Epidermal melanocyte (primary cell): ENCODE results near the gene INTU.
"Not testable (repeated sequence)": the region's sequence is repeated elsewhere in the genome, so short reads cannot be mapped to it uniquely, and the experiment has no call there.

Source experiments
- DNase-seq: peaks from one replicate; pipeline ENCODE4 v3.0.0; 2011; ENCODE audit warnings: low spot score; ENCODE audit not compliant: insufficient read length

Gene INTU

DNA sequence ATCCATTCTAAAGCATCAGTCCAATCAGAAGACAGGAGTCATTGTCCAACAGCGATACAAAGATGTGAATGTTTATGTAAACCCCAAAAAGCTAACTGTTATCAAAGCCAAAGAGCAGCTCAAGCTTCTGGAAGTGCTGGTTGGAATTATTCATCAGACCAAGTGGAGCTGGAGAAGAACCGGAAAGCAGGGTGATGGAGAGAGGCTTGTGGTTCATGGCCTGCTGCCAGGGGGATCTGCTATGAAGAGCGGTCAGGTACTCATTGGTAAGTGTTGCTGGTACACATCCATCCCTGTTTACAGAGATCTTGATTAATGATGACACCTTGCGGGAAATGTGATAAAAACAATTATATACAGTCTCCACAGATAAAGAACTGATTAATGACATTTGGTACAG lies 11.0 kb downstream of the INTU start:
- DNase-seq = no peak

DNA sequence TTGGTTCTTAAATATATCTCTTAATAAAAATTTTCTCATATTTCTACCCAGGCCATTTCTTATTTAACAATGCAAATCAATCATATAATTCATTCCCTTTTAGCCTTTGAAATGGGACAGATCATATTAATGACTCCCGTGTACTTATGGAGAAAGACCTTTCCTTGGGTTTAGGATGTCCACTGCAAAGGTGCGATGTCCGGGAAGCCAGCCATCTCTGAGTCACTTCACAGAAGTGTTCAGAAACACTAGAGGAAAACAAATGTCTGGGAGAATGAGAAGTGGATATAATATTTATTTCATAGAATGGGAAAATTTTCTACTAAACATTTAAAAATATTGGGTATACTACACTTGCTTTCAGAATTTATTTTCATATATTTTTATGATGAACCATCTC lies 15.3 kb downstream of the INTU start:
- DNase-seq = no peak

DNA sequence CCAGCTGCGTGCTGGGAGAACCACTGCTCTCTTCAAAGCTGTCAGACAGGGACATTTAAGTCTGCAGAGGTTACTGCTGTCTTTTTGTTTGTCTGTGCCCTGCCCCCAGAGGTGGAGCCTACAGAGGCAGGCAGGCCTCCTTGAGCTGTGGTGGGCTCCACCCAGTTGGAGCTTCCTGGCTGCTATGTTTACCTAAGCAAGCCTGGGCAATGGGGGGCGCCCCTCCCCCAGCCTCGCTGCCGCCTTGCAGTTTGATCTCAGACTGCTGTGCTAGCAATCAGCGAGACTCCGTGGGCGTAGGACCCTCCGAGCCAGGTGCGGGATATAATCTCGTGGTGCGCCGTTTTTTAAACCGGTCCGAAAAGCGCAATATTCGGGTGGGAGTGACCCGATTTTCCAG lies 22.8 kb downstream of the INTU start:
- not testable (repeated sequence) for DNase-seq

DNA sequence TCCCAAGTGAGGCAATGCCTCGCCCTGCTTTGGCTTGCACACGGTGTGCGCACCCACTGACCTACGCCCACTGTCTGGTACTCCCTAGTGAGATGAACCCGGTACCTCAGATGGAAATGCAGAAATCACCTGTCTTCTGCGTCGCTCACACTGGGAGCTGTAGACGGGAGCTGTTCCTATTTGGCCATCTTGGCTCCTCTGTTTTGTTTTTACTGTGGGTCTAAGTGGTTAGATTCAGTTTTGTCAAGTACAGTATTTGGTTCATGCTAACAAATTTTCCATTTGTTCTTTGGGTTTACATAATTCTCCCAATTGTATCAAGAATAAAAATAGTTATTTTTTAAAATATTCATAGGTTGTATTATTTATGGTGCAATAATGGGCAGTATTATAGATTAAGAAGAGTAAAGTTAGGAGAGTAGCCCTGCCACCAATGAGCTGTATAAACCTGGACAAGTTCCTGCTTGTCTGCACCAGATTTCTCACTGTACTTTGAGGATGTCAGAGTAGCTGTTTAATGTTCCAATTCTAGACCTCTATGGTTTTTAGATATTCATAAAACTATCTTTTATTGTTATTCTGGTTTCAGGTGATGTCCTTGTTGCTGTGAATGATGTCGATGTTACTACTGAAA lies 23.4 kb downstream of the INTU start:
- no peak for DNase-seq

DNA sequence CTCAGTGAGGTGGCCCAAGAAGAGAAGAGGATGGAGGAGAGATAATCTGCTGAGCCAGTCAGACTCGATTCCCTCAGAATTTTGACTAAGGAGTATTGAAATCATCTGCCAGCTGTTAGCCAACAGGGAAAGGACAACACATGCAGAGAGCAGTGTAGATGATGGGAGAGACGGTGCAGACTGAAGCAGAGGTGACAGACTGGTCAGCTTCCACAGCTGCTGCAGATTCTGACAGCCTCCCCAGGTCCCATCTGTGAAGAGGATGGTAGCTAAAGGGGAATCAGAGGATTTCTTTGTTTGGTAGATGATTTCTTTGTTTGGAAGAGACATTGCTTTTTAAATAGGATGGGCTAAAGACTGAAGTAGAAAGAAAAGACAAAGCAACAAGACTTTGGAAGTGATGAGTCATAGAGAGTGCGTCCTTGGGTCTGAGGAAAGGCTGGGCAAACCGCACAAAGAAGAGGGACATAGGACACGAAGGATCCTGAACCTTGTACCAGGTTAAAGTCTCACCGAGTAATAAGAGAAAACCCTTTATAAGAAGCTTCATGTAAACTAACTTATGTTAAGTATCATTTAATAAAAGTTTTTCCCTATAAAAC lies 27.6 kb downstream of the INTU start:
- no peak for DNase-seq

DNA sequence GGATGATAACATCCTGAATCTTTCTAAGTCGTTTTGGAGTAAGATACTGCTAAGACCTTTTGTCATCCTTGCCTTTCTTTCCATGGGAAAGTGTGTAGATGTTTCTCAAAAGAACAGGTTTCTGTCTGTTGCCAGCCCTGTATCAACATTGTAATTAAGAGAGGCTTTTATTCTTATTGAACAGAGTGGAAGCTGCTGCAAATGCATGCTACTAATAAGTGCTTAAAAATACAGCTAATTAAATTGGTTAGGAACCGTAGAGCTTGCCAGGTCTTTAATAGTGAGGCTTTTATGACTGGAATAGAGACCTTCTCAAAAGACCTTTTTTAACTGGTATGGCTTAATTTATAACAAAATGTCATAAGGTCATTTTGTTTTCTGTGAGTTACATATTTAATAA lies 34.4 kb downstream of the INTU start:
- DNase-seq = no peak

DNA sequence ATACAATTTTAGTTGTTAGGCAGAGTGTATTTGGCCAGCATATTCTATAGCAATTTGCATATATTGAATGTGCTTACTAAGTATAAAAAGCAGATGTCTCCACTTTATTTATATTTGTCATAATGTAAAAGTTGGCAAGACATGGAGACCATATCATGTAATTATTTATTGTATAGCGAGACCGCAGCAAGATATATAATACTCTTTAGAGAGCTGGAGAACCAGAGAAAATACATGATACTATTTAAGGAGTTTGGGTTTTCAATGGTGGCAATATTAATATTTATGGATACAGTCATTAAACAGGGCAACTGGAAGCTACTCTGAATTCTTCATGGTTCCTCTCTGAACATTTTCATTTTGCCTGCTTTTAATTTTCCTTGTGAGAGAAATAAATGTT lies 35.0 kb downstream of the INTU start:
- DNase-seq = no peak

DNA sequence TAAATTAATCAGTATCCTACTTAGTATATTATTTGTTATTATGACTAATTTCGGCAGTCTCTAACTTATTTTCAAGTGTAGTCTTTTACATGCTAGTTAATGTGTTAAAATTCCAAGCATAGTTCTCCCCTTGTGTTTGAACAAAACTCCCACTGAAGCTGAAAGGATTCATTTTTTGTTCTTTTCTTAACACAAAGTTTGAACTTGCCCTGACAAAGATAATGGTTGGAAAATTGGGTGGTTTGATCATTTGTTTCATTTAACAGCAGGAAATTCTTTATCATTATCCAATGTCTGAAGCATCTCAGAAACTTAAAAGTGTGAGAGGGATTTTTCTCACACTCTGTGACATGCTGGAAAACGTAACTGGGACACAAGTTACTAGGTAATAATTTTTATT lies 36.0 kb downstream of the INTU start:
- no peak for DNase-seq

DNA sequence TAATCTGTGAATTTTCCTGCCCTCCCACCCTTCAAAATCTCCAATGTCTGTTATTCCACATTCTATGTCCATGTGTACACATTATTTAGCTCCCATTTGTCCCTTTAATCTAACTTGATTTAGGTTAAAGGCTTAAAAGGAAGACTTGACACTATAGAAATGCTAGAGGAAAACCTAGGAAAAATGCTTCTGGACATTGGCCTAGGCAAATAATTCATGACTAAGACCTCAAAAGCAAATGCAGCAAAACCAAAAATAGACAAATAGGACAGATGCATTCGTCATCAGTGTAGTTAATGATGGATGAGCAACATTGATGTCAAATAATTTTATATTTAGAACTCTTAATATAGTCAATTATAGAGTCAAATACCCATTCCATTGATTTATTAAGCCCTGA lies 36.9 kb downstream of the INTU start:
- DNase-seq = no peak

DNA sequence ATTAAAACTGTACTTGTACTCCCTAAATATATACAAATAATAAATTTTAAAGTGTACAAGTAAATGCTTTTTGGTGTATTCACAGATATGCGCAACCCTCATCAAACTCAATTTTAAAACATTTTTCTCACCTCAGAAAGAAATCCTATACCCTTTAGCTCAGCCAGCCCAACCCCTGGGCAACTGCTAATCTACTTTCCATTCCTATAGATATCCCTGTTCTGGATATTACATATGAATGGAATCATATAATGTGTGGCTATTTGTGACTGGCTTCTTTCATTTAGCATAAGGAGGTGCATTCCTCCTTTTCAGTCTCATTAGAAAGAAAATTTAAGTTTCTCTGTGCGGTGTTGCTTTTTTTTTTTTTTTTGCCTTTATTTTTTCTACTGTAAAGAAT lies 39.4 kb downstream of the INTU start:
- DNase-seq = no peak

DNA sequence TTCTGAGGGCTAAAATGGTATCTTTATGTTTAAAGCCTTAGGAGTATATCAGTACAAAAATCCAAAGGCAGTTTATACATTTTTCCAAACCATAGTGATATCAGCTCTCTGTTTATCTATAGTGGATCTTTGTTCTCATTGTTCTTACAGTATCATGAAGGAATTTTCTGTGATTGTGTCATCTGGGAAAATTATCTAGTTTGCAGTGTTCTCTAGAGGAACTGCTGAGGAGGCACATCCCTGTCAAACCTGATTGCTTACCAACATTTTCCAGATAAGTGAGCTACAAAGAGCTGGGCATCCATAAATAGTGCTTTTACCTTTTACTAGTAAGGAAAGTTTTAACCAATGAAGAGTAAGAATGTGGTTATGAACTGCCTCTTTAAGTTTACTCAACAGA lies 52.5 kb downstream of the INTU start:
- no peak for DNase-seq

DNA sequence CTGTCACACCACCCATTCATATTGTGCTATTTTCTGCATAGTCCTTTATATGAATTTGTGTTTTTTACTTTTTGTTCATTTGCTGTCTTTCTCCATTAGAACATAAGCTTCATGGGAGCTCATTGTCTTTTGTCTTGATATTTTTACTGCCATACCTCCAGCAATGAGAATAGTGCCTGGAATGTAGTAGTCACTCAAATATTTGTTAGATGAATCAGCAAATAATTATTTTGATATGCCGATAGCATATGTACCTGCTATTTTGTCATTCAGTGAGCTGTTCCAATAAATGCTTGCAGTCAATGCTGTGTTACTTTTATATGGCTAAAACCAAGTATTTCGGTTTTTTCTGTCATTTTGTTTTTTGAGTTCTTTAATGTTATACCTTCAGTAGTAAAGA lies 53.9 kb downstream of the INTU start:
- DNase-seq = no peak

DNA sequence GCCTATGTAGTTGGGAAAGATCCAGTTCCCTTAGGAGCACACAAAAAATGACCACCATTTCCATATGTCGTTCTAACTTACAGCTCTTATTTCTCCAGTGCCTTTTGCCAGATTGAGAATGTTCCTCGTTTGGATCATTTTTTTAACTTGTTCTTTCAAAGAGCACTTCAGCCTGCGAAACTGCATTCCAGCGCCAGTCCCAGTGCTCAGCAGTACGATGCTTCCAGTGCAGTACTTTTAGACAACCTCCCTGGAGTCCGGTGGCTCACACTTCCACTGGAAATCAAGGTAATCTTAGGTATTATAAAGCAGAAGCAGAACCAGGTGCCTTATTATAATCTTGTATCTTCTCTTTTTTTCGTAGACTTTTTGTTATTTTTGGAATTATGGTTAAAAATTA lies 54.8 kb downstream of the INTU start:
- no peak for DNase-seq

DNA sequence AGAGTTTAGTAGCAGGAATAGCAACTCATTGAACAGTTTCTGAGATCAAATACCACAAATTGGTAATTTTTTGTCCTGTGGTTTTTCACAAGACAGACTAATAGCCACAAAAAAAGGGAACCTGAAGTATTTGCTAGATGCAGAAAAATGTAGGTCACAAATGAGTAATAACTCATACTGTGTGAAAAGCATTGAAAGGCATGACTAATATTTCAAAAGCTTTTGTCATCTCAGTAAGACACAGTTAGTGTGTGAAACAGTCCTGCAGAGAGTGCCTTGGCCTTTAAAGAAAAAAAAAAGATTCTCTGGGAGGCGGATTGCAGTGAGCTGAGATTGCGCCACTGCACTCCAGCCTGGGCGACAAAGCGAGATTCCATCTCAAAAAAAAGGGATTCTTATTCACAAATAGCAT lies 66.0 kb downstream of the INTU start:
- DNase-seq = no peak

DNA sequence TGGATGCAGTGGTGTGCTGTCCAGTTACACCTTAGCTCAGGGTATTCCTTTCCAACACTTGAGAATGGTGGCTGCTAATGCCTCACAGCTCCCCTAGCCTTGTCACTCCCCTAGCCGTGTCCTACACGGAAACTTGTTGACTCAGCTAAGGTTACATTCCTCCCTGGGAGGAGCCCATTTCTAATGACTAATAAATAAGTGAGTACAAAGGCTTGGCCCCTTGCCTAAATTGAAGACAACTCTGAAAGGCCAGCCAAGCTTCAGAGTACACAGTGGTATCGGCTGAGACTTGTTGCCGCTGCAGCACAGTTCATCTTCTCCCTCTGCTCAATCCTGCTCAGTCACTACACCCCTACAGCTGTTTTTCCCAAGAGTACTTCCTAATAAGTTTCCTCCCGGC lies 76.2 kb downstream of the INTU start:
- no peak for DNase-seq

DNA sequence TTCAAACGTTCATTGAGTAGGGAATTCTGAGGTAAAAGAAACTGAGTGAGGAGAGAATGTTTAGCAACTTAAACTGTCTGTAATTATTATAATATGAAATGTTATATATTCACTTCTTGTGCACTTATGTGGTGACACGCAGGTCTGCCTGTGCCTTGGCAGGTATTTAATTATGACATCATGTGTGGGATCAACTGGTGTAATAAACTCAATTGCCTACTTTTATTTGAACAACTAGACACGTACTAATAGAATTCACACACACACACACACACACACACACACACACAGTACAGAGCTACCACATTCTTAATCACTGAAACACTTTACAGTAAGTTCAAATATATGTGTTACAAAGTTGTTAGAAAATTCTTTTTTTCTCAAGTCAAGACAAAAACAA lies 76.7 kb downstream of the INTU start:
- no peak for DNase-seq

DNA sequence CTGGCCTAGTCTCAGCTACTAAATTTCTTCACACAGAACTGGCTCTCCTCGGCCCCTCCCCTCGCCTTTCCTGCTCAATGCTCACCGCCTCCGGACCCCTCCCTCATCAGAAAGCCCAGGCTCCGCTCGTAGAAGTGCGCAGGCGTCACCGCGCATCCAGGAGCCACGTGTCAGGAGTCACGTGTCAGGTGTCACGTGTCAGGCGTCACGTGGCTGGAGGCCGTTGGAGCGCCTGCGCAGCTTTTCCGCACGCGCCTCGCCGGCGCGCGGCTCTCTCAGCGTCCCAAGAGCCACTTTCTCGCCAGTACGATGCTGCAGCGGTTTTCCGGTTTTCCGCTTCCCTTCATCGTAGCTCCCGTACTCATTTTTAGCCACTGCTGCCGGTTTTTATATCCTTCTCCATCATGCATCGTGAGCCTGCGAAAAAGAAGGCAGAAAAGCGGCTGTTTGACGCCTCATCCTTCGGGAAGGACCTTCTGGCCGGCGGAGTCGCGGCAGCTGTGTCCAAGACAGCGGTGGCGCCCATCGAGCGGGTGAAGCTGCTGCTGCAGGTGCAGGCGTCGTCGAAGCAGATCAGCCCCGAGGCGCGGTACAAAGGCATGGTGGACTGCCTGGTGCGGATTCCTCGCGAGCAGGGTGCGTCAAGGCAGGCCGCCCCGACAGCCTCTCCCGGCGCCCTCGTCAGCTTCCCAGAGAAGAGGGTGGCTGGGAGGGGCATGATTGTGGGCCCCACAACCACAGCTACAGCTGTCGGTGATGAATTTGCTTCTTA lies 97.6 kb downstream of the INTU start, which contains the start of gene SLC25A31:
SLC25A31 (plus strand) TSS at position 259 of the 772 bp plus-strand sequence; CDS start at position 405, 146 bp downstream.
- no peak for DNase-seq

DNA sequence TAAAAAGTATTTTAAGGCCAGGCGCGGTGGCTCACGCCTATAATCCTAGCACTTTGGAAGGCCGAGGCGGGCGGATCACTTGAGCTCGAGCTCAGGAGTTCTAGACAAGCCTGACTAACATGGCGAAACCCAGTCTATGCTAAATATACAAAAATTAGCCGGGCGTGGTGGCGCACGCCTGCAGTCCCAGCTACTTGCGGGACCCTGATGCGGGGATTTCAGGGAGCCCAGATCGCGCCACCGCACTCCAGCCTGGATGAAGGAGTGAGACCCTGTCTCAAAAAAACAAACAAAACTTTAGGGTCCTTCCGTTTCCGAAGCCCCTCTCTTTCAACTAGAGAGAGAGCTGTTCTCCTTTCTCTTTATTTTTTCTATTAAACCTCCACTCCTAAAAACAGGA lies 98.6 kb downstream of the INTU start:
- DNase-seq = no peak

DNA sequence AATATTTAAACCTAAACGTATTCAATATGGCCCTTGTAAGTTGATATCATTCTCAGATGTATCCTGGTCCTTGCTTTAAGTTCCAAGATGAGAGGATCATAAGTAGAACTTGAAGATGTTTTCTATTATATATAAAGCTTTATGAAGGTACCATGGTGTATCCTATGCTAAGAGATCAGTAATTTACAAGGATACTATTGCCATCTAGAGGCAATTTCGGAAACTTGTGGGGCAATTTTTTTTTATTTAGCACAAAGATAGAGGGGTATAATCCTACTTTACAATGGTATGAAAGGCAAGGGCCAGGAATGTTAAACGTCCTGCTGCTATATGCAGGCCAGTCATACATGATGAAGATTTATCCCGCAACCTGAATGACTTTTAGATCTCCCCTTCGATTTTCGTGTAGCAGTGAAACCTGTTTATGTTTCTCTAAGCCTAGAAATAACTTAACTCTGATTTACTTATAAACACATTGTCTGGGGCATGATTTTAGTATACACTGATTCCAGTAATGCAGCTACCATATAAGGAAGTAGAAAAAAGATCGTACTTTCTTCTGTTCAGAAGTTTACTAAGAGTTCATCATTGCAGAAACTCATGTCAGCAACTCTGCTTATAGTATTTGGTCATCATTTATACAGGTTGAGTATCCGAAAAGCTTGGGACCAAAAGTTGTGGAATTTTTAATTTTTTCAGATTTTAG lies 100.0 kb downstream of the INTU start:
- peak; percentile 65 for DNase-seq

DNA sequence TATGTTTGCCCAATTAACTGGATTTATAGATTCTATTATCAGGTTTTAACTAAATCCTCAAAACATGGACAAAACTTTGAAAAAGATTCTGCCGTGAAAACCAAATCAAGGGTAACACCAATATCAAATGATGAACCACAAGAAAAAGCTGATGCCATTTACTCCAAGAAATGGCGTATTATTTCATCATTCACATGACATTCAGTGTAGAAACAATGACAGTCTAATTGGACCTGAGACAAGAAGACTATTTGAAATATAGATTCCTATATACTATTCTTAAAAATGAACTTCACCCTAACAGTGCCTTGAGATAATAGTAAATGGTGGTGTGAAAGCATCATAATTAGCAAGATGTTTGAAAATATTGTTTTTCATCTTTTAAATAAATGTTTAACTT lies 102.2 kb downstream of the INTU start:
- no peak for DNase-seq

DNA sequence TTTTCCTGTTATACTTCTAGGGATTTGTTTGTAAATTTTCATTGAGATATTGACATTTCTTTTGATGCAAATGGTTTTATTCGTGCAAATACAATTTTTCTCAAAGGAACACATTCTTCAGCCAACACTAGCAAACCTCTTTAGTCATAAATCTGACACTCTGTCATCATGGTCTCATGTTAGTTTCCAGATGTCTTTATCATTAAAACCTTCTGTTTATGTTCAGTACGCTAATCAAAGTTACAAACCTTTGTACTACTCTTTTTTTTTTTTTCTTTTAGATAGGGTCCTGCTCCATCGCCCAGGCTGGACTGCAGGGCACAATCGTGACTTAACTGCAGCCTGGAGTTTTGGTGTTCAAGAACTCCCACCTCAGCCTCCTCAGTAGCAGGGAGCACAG lies 104.5 kb downstream of the INTU start:
- DNase-seq = no peak

DNA sequence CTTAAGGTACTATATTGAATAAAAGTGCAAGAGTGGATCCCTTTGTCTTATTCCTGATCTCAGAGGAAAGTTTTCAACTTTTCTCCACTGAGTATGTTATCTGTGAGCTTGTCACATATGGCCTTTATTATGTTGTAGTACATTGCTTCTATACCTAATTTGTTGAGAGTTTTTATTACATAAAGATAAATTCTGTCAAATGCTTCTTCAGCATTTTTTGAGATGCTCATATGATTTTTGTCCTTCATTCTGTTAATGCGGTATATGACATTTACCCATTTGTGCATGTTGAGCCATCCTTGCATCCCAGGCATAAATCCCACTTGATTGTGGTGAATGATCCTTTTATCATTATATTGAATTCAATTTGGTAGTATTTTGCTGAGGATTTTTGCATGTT lies 108.5 kb downstream of the INTU start:
- DNase-seq = no peak
